ENCODE measurements around the gene HOMER2.
A peak's percentile ranks its signal among the peaks of the same experiment; 100 is the strongest.
"Not testable (repeated sequence)": the region's sequence is repeated elsewhere in the genome, so short reads cannot be mapped to it uniquely, and the experiment has no call there.

Gene HOMER2

GRCh38 chr15:82952158-82953081, at the start of gene HOMER2:
Gene HOMER2, minus strand, starts transcription at chr15:82952720. Its CDS starts 185 bp downstream, at chr15:82952535.
- DNase-seq, result no peak

GRCh38 chr15:83000672-83001031, 48.1 kb upstream of the HOMER2 start:
- not testable (repeated sequence) for DNase-seq

GRCh38 chr15:82999905-83000671, 47.6 kb upstream of the HOMER2 start:
- DNase-seq, result peak; percentile 72 to 77

GRCh38 chr15:82999426-82999825, 46.9 kb upstream of the HOMER2 start:
- no peak for DNase-seq

- no peak for DNase-seq
Observed at GRCh38 chr15:82995938-82996337, 43.4 kb upstream of the HOMER2 start.

GRCh38 chr15:82995076-82995475, 42.6 kb upstream of the HOMER2 start:
- DNase-seq, result no peak

- no peak for DNase-seq
Observed at GRCh38 chr15:82993144-82993543, 40.6 kb upstream of the HOMER2 start.

- DNase-seq, result no peak
Observed at GRCh38 chr15:82992436-82992998, 40.0 kb upstream of the HOMER2 start.

- DNase-seq, result peak; percentile 37 to 41
Observed at GRCh38 chr15:82986442-82986780, 33.9 kb upstream of the HOMER2 start.

- DNase-seq, result peak; percentile 94 to 95
Observed at GRCh38 chr15:82985688-82986441, 33.3 kb upstream of the HOMER2 start, which contains the start of gene RAMAC. Gene RAMAC, plus strand, starts transcription at chr15:82986210. Its CDS starts 2,809 bp downstream, at chr15:82989019.

- DNase-seq, result no peak
Observed at GRCh38 chr15:82980981-82981380, 28.5 kb upstream of the HOMER2 start.

- no peak for DNase-seq
Observed at GRCh38 chr15:82979726-82980125, 27.2 kb upstream of the HOMER2 start.

- DNase-seq, result no peak
Observed at GRCh38 chr15:82978438-82978837, 25.9 kb upstream of the HOMER2 start.

- no peak for DNase-seq
Observed at GRCh38 chr15:82977076-82977475, 24.6 kb upstream of the HOMER2 start.

GRCh38 chr15:82972990-82973389, 20.5 kb upstream of the HOMER2 start:
- no peak for DNase-seq

GRCh38 chr15:82971218-82971984, 18.9 kb upstream of the HOMER2 start:
- DNase-seq, result no peak

- DNase-seq, result no peak
Observed at GRCh38 chr15:82970696-82971095, 18.2 kb upstream of the HOMER2 start.

- DNase-seq, result no peak
Observed at GRCh38 chr15:82970078-82970686, 17.7 kb upstream of the HOMER2 start.

- DNase-seq, result peak in 1 of 2 experiments; percentile 8
Observed at GRCh38 chr15:82969353-82969752, 16.8 kb upstream of the HOMER2 start.

GRCh38 chr15:82968066-82968465, 15.5 kb upstream of the HOMER2 start:
- peak; percentile 48 to 65 for DNase-seq

GRCh38 chr15:82966671-82967071, 14.2 kb upstream of the HOMER2 start:
- DNase-seq, result no peak

- no peak for DNase-seq
Observed at GRCh38 chr15:82964890-82965289, 12.4 kb upstream of the HOMER2 start.
